B cell (primary cell): ENCODE data around the gene LRRC47. TPM values are rescaled to one million over a fixed set of nuclear protein-coding genes. Genes with fewer than 3 reads are reported as not detected.

Experiments used
- ATAC-seq: fragments of 200-7000 bp; cut with Tn5 transposase; one replicate; pipeline ENCODE4 v1.10.0; 2021; ENCODE audit warnings: low read depth, mild to moderate bottlenecking, moderate number of reproducible peaks, moderate library complexity
- CTCF ChIA-PET: fragments of 350-600 bp; sonication (Branson Sonifier 250); formaldehyde crosslinking; loops from one replicate; lab custom pipeline; 2021; ENCODE audit warnings: antibody characterized with exemption, inconsistent platforms; lab: Charles Lee
- POLR2A ChIA-PET: fragments of 350-600 bp; sonication (Branson Sonifier 250); formaldehyde crosslinking; loops from one replicate; lab custom pipeline; 2021; ENCODE audit warnings: antibody characterized with exemption; lab: Charles Lee
- DNase-seq: peaks from one replicate; pipeline ENCODE4 v3.0.0; 2013
- H2AFZ ChIP-seq: 2 replicates; pipeline ENCODE4 v1.6.1; 2012; ENCODE audit warnings: mild to moderate bottlenecking, low read depth, low read length; ENCODE audit not compliant: insufficient read depth, poor library complexity, severe bottlenecking
- H3K27ac ChIP-seq, 2 donors: 1 replicate in 1 of 2; 2 replicates in 1 of 2; pipeline ENCODE4 v1.5.1; 2012 to 2013; ENCODE audit warnings: low read length in 2 of 2, mild to moderate bottlenecking in 2 of 2, moderate library complexity in 1 of 2
- H3K27me3 ChIP-seq, 4 experiments: fragments of 200-600 bp in 1 of 4; sonication (generic) in 1 of 4; replicated peaks in 1 of 4; 1 replicate in 2 of 4; 2 replicates in 2 of 4; pipeline versions ENCODE4 v1.6.1 to v1.7.0; 2013 to 2016; ENCODE audit warnings: low read length in 3 of 4, mild to moderate bottlenecking in 2 of 4, mixed read lengths in 1 of 4, moderate library complexity in 1 of 4; ENCODE audit not compliant: insufficient read depth in 4 of 4, control insufficient read depth in 3 of 4; ENCODE audit errors: control extremely low read depth in 1 of 4
- H3K36me3 ChIP-seq, 2 experiments: replicated peaks in 1 of 2; 1 replicate in 1 of 2; 2 replicates in 1 of 2; pipeline versions ENCODE4 v1.6.1 to v1.7.1; 2013; ENCODE audit warnings: low read length in 1 of 2; ENCODE audit not compliant: insufficient read depth in 2 of 2, control insufficient read depth in 1 of 2; ENCODE audit errors: control extremely low read depth in 1 of 2, extremely low read depth in 1 of 2
- H3K4me1 ChIP-seq, 2 donors: fragments of 200-600 bp in 1 of 2; sonication (generic) in 1 of 2; 1 replicate in 1 of 2; 2 replicates in 1 of 2; pipeline versions ENCODE4 v1.5.1 to v1.6.1; 2013 to 2017; ENCODE audit warnings: low read length in 2 of 2; ENCODE audit not compliant: control insufficient read depth in 2 of 2, insufficient read depth in 2 of 2
- H3K4me2 ChIP-seq: replicated peaks from 2 replicates; pipeline ENCODE3; 2012; ENCODE audit warnings: mild to moderate bottlenecking, low read depth, low read length; ENCODE audit not compliant: poor library complexity, severe bottlenecking
- H3K4me3 ChIP-seq, 5 experiments: fragments of 200-600 bp in 1 of 5; sonication (generic) in 1 of 5; 1 replicate in 3 of 5; 2 replicates in 2 of 5; pipeline versions ENCODE4 v1.5.1 to v1.7.0; 2011 to 2016; ENCODE audit warnings: low read length in 4 of 5, mild to moderate bottlenecking in 4 of 5, low read depth in 2 of 5, control low read depth in 1 of 5, moderate library complexity in 1 of 5; ENCODE audit not compliant: insufficient read depth in 1 of 5; ENCODE audit errors: control extremely low read depth in 1 of 5, extremely low read depth in 1 of 5
- H3K79me2 ChIP-seq: fragments of 200-600 bp; sonication (generic); one replicate; pipeline ENCODE4 v1.6.0; 2016; ENCODE audit warnings: low read length; ENCODE audit not compliant: control insufficient read depth, insufficient read depth
- H3K9ac ChIP-seq: fragments of 200-600 bp; sonication (generic); 2 replicates; pipeline ENCODE4 v1.6.1; 2017; ENCODE audit warnings: mild to moderate bottlenecking, low read length, moderate library complexity
- H3K9me3 ChIP-seq, 3 donors: one replicate each; pipeline versions ENCODE4 v1.6.1 to v1.7.1; 2013; ENCODE audit warnings: low read length in 2 of 3; ENCODE audit not compliant: control insufficient read depth in 2 of 3, insufficient read depth in 1 of 3; ENCODE audit errors: control extremely low read depth in 1 of 3
- H4K20me1 ChIP-seq: 2 replicates; pipeline ENCODE4 v1.6.0; 2012; ENCODE audit warnings: mild to moderate bottlenecking, low read length; ENCODE audit not compliant: insufficient read depth, control insufficient read depth, poor library complexity, severe bottlenecking
- H3K27ac Mint-ChIP-seq: one replicate; pipeline ENCODE4 v1.8.0; 2021; ENCODE audit warnings: mixed read lengths
- H3K27me3 Mint-ChIP-seq: one replicate; pipeline ENCODE4 v1.8.0; 2021; ENCODE audit warnings: mixed read lengths
- H3K4me1 Mint-ChIP-seq: one replicate; pipeline ENCODE4 v1.8.0; 2021; ENCODE audit warnings: mixed read lengths
- H3K4me3 Mint-ChIP-seq: one replicate; pipeline ENCODE4 v1.8.0; 2021; ENCODE audit warnings: mixed read lengths
- H3K9me3 Mint-ChIP-seq: one replicate; pipeline ENCODE4 v1.8.0; 2022; ENCODE audit warnings: mixed read lengths; ENCODE audit not compliant: insufficient read depth
- EZH2 ChIP-seq: IDR thresholded peaks from 2 replicates; pipeline ENCODE4 v1.6.1; 2012; ENCODE audit warnings: borderline replicate concordance, low read depth, mild to moderate bottlenecking, moderate library complexity, low read length; ENCODE audit not compliant: insufficient read depth, poor library complexity, severe bottlenecking
- WGBS: methylation state at CpG from one replicate; pipeline ENCODE4 v1.1.5; 2013; ENCODE audit warnings: missing lambda C conversion rate; ENCODE audit not compliant: insufficient coverage; 5-methylcytosine and 5-hydroxymethylcytosine counted together
- intact Hi-C: fragments of 100-400 bp; cut with micrococcal nuclease; formaldehyde crosslinking; loops from one replicate; pipeline ENCODE4 v1.10.0; 2022
- polyA plus RNA-seq: library from polyadenylated mRNA; depleted of rRNA; stranded (reverse); fragments of >200 nt; gene quantifications from 2 replicates; pipeline ENCODE4 v1.2.3, GENCODE V29; 2012
- total RNA-seq, 2 donors: library from RNA; stranded (reverse); fragments of 120-200 nt in 1 of 2; gene quantifications; 1 replicate in 1 of 2; 2 replicates in 1 of 2; pipeline versions ENCODE4 v1.2.3 to v1.2.4, GENCODE V29; 2013 to 2022
- TF ChIP-seq, protein P1 (sequence below): fragments of 200-600 bp; IDR thresholded peaks from one replicate; pipeline ENCODE4 v1.8.0; 2022; ENCODE audit warnings: antibody characterized with exemption, mild to moderate bottlenecking

LRRC47 gene
- total and polyA plus RNA-seq, 2 donors (not counting 1 experiment from before 2014, with no cell fraction given): 16.7 to 48.2 TPM

GRCh38 chr1:3821447-3821846 lies 25.1 kb upstream of the LRRC47 start:
- no peaks in the 10 kb centered on the region for H3K4me1 Mint-ChIP-seq
- Histone ChIP-seq H3K27me3 (no peaks in the 10 kb centered on the region), H3K4me2 (no peak overlapping the region), H3K9ac (no peak overlapping the region), H3K27ac (no peak overlapping the region), H3K79me2 (no peaks in the 10 kb centered on the region), H3K4me3 (no peak overlapping the region), H3K9me3 (no peaks in the 10 kb centered on the region), H3K36me3 (peaks cover 2 to 48% of the 10 kb centered on the region in 2 experiments), H4K20me1 (no peaks in the 10 kb centered on the region), H2AFZ (no peak overlapping the region), H3K4me1 (no peaks in the 10 kb centered on the region)
- H3K27me3 Mint-ChIP-seq: no peaks in the 10 kb centered on the region
- POLR2A ChIA-PET: no interaction called here
- no peaks in the 10 kb centered on the region for H3K9me3 Mint-ChIP-seq
- intact Hi-C loops: no loop called here
- CTCF ChIA-PET: no interaction called here
- no peak overlapping the region for H3K27ac Mint-ChIP-seq
- no peak for TF ChIP-seq EZH2
- TF ChIP-seq, protein P1, sequence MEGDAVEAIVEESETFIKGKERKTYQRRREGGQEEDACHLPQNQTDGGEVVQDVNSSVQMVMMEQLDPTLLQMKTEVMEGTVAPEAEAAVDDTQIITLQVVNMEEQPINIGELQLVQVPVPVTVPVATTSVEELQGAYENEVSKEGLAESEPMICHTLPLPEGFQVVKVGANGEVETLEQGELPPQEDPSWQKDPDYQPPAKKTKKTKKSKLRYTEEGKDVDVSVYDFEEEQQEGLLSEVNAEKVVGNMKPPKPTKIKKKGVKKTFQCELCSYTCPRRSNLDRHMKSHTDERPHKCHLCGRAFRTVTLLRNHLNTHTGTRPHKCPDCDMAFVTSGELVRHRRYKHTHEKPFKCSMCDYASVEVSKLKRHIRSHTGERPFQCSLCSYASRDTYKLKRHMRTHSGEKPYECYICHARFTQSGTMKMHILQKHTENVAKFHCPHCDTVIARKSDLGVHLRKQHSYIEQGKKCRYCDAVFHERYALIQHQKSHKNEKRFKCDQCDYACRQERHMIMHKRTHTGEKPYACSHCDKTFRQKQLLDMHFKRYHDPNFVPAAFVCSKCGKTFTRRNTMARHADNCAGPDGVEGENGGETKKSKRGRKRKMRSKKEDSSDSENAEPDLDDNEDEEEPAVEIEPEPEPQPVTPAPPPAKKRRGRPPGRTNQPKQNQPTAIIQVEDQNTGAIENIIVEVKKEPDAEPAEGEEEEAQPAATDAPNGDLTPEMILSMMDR: no peak
- DNase-seq (no peak), ATAC-seq (no peak)
- no peak overlapping the region for H3K4me3 Mint-ChIP-seq
- WGBS: 99% methylated on average over 8 of the region's 13 CpGs

DNA sequence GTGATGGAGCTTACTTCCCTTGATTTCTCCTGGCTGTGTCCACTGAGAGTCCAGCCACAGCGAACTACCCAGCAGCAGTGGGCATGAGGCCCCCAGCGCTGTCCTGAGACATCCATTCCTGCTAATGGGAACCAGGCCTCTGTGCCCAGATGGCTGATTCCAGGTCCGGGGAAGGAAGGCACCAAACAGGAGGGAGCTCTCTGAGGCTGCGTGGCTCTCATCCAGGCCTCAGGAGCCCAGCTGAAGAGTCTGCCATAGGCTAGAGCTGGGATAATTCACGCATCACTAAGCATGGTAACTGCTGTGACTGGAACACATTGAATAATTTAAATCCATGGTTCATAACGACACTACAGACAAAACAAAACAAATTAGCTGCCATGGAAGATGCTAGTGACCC lies 24.7 kb upstream of the LRRC47 start:
- DNase-seq: no peak
- no peak for ATAC-seq
- Mint-ChIP-seq H3K4me1 (no peaks in the 10 kb centered on the region), H3K9me3 (no peaks in the 10 kb centered on the region), H3K4me3 (no peak overlapping the region), H3K27me3 (no peaks in the 10 kb centered on the region), H3K27ac (no peak overlapping the region)
- Histone ChIP-seq H3K27me3 (no peaks in the 10 kb centered on the region), H3K4me3 (no peak overlapping the region), H2AFZ (no peak overlapping the region), H3K36me3 (peaks cover 2 to 44% of the 10 kb centered on the region in 2 experiments), H3K27ac (no peak overlapping the region), H4K20me1 (no peaks in the 10 kb centered on the region), H3K4me1 (no peaks in the 10 kb centered on the region), H3K9ac (no peak overlapping the region), H3K4me2 (no peak overlapping the region), H3K9me3 (no peaks in the 10 kb centered on the region), H3K79me2 (no peaks in the 10 kb centered on the region)
- TF ChIP-seq EZH2: no peak
- TF ChIP-seq, protein P1: no peak
- intact Hi-C loops: no loop called here
- ChIA-PET POLR2A (no interaction called here), CTCF (no interaction called here)
- 89% methylated on average over 6 of the region's 6 CpGs for WGBS
